ENCODE measurements around the gene SUFU. TPM values are rescaled to one million over a fixed set of nuclear protein-coding genes. Genes with fewer than 3 reads are reported as not detected.

SUFU gene
- total and polyA plus RNA-seq, 2 of the 4 experiments (the other 2 are of a cell fraction): 2.2 to 11.0 TPM

DNA sequence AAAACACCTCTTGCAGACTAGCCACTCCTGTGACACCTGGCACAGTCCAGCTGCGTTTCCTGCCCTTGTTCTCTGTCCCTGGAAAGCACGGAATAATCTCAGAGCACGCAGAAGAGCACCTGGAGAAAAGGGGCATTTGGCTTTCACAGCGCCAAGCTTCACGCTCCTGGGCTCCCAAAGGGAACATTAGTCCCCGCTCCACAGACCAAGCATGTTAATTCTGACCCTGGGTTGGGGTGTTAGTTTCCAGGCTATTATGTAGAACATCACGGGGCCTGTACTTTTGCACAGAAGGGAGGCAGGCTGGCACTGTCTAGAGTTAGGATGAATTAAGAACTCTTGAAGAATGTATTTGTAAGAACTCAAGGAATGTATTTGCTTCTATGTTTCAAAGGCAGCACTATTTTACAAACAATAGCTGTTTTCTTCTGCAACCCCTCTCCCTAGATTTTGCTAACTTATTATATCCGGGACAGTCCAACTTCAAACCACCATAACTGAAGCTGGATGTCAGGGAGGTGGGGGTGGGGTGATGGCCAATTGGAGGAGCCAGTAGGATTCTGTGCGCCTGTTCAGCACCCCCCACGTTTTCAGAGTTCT lies 78.3 kb downstream of the SUFU start:
- Histone ChIP-seq H3K27me3 (ENCODE audit: control insufficient read depth, insufficient read depth, low read length) (no peaks in the 10 kb centered on the region), H4K20me1 (ENCODE audit: insufficient read depth, low read length) (peaks cover 7% of the 10 kb centered on the region), H3K9ac (ENCODE audit: low read depth, low read length) (no peak overlapping the region), H3K18ac (ENCODE audit: low read depth, low read length) (no peak overlapping the region), H3K36me3 (ENCODE audit: control insufficient read depth, insufficient read depth, low read length) (no peaks in the 10 kb centered on the region), H3K27ac (ENCODE audit: insufficient read depth, low read length) (no peak overlapping the region), H2AFZ (replicated peaks; ENCODE audit: low read length, poor library complexity) (no peak overlapping the region), H4K5ac (ENCODE audit: low read depth, low read length) (no peak overlapping the region), H2BK20ac (ENCODE audit: low read depth, low read length) (no peak overlapping the region), H3K4me3 (ENCODE audit: insufficient read depth, low read depth, low read length) (no peak overlapping the region), H2AK9ac (replicated peaks; ENCODE audit: low read depth, low read length, poor library complexity) (no peak overlapping the region), H3K23ac (ENCODE audit: low read depth, low read length) (no peak overlapping the region), H3K56ac (ENCODE audit: extremely low read depth, insufficient read depth, low read length) (no peak overlapping the region), H4K8ac (ENCODE audit: low read depth in 2 of 2, low read length in 2 of 2) (no peak overlapping the region), H3K9me1 (ENCODE audit: insufficient read depth, low read length) (peaks cover 10% of the 10 kb centered on the region), H3K79me1 (ENCODE audit: low read depth in 1 of 2, low read length in 2 of 2) (peaks cover 14 to 54% of the 10 kb centered on the region in 2 experiments), H4K91ac (ENCODE audit: insufficient read depth, low read depth, low read length) (no peak overlapping the region), H3K4me2 (ENCODE audit: low read depth, low read length) (no peak overlapping the region), H2AK5ac (ENCODE audit: low read depth, low read length) (no peak overlapping the region), H2BK15ac (ENCODE audit: low read depth, low read length) (no peak overlapping the region), H2BK5ac (ENCODE audit: low read depth, low read length, poor library complexity, severe bottlenecking) (no peak overlapping the region), H3K14ac (replicated peaks; ENCODE audit: low read depth, low read length) (no peak overlapping the region), H2BK120ac (ENCODE audit: low read depth, low read length) (no peak overlapping the region), H3K4ac (ENCODE audit: low read depth, low read length) (peak overlapping the region; percentile 5; the same call in 1 of the 2 replicates), H3K9me3 (ENCODE audit: control insufficient read depth, insufficient read depth, low read length) (no peaks in the 10 kb centered on the region), H3K4me1 (ENCODE audit: control insufficient read depth, insufficient read depth, low read length) (peaks cover 21% of the 10 kb centered on the region)
- ChIA-PET CTCF (interaction anchor here (1.5 kb wide), 1 partner anchor 78 kb away, joined by 5 read pairs; the partner anchor contains the start of gene SUFU), POLR2A (ENCODE audit: unreplicated experiment) (no interaction called here)
- dilution Hi-C loops (cut with HindIII; ENCODE audit: low sequenced_read_pairs, unreplicated experiment) (no loop called here), in situ Hi-C loops (cut with MboI; ENCODE audit: low sequenced_read_pairs) (no loop called here), intact Hi-C loops (cut with micrococcal nuclease) (loop anchor here (5.0 to 10.0 kb wide), 2 partner anchors 185 to 357 kb away; partner anchors contain the start of genes ELOVL3 and NFKB2)
- DNase-seq: no peak
- WGBS, 2 experiments (ENCODE audit: extremely low coverage in 2 of 2, insufficient read length in 1 of 2): 90% methylated on average over 4 of the region's 10 CpGs; no CpG with 5 or more reads in 1 of the 2 experiments
- no peak for ATAC-seq (ENCODE audit: low read depth)
- TF ChIP-seq FOS (IDR thresholded peaks at IDR 0.05; ENCODE audit: low read depth, low read length) (no peak), NFE2L2 (IDR thresholded peaks at IDR 0.05; ENCODE audit: low read depth, low read length) (no peak), CHD1 (IDR thresholded peaks at IDR 0.05; ENCODE audit: low read depth, low read length) (no peak), MAZ (IDR thresholded peaks at IDR 0.05; ENCODE audit: borderline replicate concordance, low read depth, low read length) (no peak), MXI1 (IDR thresholded peaks at IDR 0.05; ENCODE audit: borderline replicate concordance, low read depth, low read length) (no peak), RAD21 (IDR thresholded peaks at IDR 0.05; ENCODE audit: low read length) (no peak), POLR2A (IDR thresholded peaks at IDR 0.05; ENCODE audit: low read depth, low read length) (no peak), MAFK (IDR thresholded peaks at IDR 0.05; ENCODE audit: low read depth, low read length) (no peak), RFX5 (IDR thresholded peaks at IDR 0.05; ENCODE audit: low read depth, low read length) (no peak)
- TF ChIP-seq, protein P1, sequence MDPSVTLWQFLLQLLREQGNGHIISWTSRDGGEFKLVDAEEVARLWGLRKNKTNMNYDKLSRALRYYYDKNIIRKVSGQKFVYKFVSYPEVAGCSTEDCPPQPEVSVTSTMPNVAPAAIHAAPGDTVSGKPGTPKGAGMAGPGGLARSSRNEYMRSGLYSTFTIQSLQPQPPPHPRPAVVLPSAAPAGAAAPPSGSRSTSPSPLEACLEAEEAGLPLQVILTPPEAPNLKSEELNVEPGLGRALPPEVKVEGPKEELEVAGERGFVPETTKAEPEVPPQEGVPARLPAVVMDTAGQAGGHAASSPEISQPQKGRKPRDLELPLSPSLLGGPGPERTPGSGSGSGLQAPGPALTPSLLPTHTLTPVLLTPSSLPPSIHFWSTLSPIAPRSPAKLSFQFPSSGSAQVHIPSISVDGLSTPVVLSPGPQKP (IDR thresholded peaks at IDR 0.05; ENCODE audit: borderline replicate concordance, low read depth, low read length): no peak
- BruUV-seq (replicated peaks): no TSS peak

Data from IMR-90 (cell line).